GM10248 (cell line): ENCODE results near the gene FN1.

Experiments used
- CTCF ChIA-PET: fragments of 300-600 bp; sonication (Branson Sonifier 250); formaldehyde crosslinking; extraction: SDS; loops from one replicate; lab custom pipeline; 2021; ENCODE audit warnings: antibody characterized with exemption; lab: Yijun Ruan, JAX
- POLR2A ChIA-PET: fragments of 350-650 bp; sonication (Branson Sonifier 250); formaldehyde crosslinking; extraction: SDS; loops from one replicate; lab custom pipeline; 2020; ENCODE audit warnings: antibody characterized with exemption; lab: Yijun Ruan, JAX
- DNase-seq: peaks from one replicate; pipeline ENCODE4 v3.0.0; 2012; ENCODE audit errors: extremely low spot score
- TF ChIP-seq, protein P1 (sequence below): IDR thresholded peaks from 2 replicates; pipeline ENCODE4 v1.5.1; 2012; ENCODE audit warnings: mild to moderate bottlenecking, low read depth; ENCODE audit errors: extremely low read depth, missing control alignments, control extremely low read depth

The FN1 gene

DNA sequence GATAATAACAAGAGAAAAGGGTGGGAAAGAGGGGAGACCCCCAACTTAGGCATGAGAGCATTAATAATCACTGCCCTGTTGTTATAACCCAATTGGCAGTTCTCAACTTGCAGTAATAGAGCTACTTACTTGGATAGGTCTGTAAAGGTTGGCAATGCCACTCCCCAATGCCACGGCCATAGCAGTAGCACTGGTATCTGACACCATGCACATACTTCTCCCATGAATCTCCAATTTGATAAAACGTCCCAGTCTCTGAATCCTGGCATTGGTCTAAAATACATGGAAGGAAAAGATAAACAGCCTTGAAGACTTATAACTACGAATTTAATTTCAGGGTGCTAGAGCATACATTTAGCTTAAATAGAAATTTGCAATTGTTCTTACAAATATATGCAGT, 16.8 kb downstream of the FN1 start:
- DNase-seq: no peak
- ChIA-PET POLR2A (no interaction called here), CTCF (interaction anchor here (1.5 kb wide), 1 partner anchor 36 kb away, joined by 4 read pairs; no protein-coding TSS in a partner anchor)
- TF ChIP-seq, protein P1, sequence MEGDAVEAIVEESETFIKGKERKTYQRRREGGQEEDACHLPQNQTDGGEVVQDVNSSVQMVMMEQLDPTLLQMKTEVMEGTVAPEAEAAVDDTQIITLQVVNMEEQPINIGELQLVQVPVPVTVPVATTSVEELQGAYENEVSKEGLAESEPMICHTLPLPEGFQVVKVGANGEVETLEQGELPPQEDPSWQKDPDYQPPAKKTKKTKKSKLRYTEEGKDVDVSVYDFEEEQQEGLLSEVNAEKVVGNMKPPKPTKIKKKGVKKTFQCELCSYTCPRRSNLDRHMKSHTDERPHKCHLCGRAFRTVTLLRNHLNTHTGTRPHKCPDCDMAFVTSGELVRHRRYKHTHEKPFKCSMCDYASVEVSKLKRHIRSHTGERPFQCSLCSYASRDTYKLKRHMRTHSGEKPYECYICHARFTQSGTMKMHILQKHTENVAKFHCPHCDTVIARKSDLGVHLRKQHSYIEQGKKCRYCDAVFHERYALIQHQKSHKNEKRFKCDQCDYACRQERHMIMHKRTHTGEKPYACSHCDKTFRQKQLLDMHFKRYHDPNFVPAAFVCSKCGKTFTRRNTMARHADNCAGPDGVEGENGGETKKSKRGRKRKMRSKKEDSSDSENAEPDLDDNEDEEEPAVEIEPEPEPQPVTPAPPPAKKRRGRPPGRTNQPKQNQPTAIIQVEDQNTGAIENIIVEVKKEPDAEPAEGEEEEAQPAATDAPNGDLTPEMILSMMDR: no peak

DNA sequence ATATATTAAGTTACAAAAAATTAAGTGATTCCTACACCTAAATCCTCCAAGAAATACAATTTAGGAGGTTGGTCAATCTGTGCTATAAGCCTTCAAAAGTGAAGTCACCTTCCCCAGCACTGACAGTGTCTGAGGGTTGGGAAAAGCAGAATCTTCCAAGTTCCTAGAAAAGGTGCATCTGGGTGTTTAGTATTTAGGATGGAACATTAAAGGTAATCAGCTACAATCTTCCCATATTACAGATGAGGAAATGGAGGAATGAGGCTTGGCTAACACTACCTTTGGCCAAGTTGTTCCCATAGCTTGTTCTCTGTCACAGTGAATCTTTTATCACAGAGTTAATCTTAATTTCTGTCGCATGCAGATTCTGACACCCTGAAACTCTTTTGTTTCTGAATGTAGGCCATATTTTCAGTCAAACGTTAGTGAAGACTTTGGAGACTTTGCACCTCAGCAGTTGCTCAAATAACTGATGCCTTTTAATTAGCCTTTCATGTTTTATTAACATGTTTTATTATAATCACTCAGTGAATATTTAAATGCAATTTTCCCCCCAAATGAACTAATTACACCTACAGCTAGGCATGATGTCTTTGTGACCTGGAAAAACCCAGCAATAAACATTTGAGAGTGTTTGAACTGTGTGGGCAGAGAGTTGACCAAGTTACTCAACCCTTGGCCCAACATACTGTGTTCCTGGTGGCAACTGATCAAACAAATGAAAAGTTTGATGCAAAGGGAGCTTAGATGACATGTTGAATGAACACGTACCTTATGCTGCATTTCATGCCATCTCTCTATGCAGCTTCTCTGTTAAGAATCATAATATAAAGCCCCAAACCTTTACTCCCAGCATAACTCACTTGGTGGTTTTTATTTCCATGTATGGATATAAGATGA, 17.6 kb downstream of the FN1 start:
- TF ChIP-seq, protein P1: no peak
- CTCF ChIA-PET: interaction anchor here (1.5 kb wide), 1 partner anchor 36 kb away, joined by 4 read pairs; no protein-coding TSS in a partner anchor
- POLR2A ChIA-PET: no interaction called here

DNA sequence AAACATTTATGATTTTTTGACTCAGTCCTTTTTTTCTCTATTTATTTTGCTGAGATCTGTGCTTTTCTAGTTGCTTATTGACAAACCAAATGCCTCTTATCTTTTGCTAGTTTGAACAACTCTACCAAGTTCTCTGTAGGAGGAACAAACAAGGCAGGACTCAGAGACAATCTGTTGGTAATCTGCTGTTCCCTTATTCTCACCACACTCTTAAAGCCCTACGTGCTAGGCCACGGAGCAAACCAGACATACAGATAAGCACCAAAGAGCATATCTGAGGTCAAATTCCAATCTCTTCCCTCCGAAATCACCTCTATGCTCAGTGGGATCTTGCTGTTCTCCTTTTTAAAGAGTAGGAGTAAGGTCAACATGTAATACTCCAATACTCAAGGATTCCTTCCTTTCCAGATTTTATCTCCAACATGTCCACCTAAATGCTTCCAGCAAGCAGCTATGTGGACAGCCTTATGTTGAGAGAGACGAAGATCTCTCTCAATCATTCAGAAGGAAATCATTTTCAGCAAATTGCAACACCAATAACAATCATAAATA, 18.4 kb downstream of the FN1 start:
- TF ChIP-seq, protein P1: no peak
- ChIA-PET CTCF (interaction anchor here (1.5 kb wide), 1 partner anchor 37 kb away, joined by 4 read pairs; no protein-coding TSS in a partner anchor), POLR2A (no interaction called here)
- no peak for DNase-seq

More for the DNA sequence above, 17.6 kb downstream of the FN1 start:
- DNase-seq: no peak

DNA sequence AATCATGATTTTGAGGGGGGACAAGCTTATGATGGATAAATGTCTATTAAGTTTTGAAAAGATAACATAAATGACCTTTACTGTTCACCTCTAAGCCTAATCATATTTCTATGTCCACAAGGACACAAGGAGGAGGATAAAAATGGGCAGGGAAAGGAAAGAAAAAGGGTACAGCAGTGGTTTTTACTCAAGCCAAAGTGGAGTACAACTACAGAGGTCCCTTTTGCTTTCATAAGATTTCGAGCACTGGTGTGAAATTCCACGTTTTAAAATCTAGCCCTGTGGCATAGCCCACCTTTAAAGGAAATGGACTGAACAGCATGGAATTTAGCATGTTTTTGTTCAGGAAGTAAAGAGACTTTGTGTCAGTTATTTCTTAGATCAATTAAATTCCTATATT, 19.2 kb downstream of the FN1 start:
- POLR2A ChIA-PET: no interaction called here
- TF ChIP-seq, protein P1: no peak
- no peak for DNase-seq
- CTCF ChIA-PET: no interaction called here

DNA sequence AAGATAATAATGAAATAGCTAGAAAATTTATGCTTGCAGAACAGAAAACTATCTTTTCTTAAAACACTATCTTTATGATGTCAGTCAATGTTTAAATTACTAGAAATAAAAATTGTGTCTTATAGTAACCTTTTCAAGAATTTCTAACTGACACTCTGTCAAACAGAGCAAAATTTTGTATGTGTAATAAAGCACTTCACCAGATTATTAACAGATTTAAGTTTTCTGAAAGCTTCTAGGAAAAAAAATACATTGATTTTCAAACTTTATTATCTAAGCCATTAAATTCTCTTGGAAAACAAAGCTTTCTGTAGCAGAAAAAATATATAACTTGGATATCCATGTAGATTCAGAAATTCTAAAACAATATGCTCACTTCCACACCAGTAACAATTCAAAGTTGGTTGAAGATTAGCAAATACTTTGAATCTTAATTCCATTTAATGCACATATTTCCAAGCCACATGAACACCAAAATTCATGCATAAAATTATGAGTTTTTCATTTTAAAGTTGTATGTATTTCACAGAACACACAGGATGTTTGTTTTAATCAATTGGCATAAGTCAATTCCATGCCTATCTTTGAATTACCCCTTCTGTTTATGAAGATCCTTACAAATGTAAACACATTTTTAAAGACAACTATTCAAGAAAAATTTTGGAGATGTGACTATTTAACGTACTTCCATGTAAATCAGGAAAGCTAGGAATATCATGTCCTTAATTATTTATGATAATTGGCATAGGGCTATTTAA, 19.9 kb downstream of the FN1 start:
- TF ChIP-seq, protein P1: no peak
- ChIA-PET CTCF (interaction anchor here (1.3 kb wide), 1 partner anchor 13 kb away, joined by 3 read pairs; no protein-coding TSS in a partner anchor), POLR2A (no interaction called here)
- no peak for DNase-seq

DNA sequence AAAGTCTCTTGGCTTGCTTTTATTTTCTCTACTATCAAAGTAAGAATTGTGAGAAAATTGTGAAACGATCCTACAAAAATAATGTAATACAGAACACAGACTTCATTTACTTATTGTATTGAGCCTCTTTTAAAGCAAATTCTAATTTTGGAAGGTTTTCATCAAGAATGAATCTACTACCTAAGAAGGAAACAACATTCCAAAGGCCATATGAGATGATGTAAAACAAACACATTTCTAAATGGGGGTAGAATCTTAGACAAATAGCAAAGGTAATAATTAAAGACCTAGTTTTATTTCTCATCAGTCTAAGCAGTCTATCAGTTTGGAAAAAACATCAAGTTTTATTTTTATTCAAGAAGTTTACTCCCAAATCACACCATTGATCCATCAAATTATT, 20.6 kb downstream of the FN1 start:
- POLR2A ChIA-PET: no interaction called here
- CTCF ChIA-PET: interaction anchor here (1.3 kb wide), 1 partner anchor 14 kb away, joined by 3 read pairs; no protein-coding TSS in a partner anchor
- no peak for DNase-seq
- TF ChIP-seq, protein P1: no peak
